Erythroblast (primary cell): ENCODE data around the gene GPR52.

Experiments used
- GATA1 ChIP-seq: IDR thresholded peaks from 2 replicates; pipeline ENCODE4 v1.6.1; 2011; ENCODE audit warnings: low read depth, mild to moderate bottlenecking, control low read depth, low read length, moderate library complexity
- POLR2A ChIP-seq: IDR thresholded peaks from 2 replicates; pipeline ENCODE4 v1.6.1; 2011; ENCODE audit warnings: mild to moderate bottlenecking, low read length

GRCh38 chr1:174401075-174401474, 46.7 kb upstream of the GPR52 start:
- TF ChIP-seq POLR2A (no peak), GATA1 (no peak)
